HL-60 (cell line): ENCODE results near the gene L3MBTL3.

ENCODE experiments used
- DNase-seq, 2 experiments: peaks; one replicate each; pipeline ENCODE4 v3.0.0-alpha.2; 2010 to 2020; ENCODE audit warnings: low read depth in 1 of 2, low spot score in 1 of 2
- H3K27ac ChIP-seq: fragments of 250-450 bp; sonication (Bioruptor Pico); replicated peaks from 2 replicates; pipeline ENCODE4 v1.5.1; 2020; ENCODE audit warnings: mild to moderate bottlenecking, moderate library complexity
- H3K27me3 ChIP-seq: fragments of 250-450 bp; sonication (Bioruptor Pico); 2 replicates; pipeline ENCODE4 v1.5.1; 2021; ENCODE audit warnings: mild to moderate bottlenecking, moderate library complexity; ENCODE audit not compliant: insufficient read depth, poor library complexity, severe bottlenecking
- H3K4me3 ChIP-seq: replicated peaks from 2 replicates; pipeline ENCODE4 v1.5.1; 2011; ENCODE audit warnings: mild to moderate bottlenecking, control low read depth, low read length; ENCODE audit not compliant: insufficient read depth
- GABPA ChIP-seq: IDR thresholded peaks from 2 replicates; pipeline ENCODE4 v1.6.1; 2012; ENCODE audit warnings: low read depth
- POLR2AphosphoS5 ChIP-seq: IDR thresholded peaks from 2 replicates; pipeline ENCODE4 v1.6.1; 2012; ENCODE audit warnings: low read depth
- SPI1 ChIP-seq: IDR thresholded peaks from 2 replicates; pipeline ENCODE4 v1.6.1; 2012; ENCODE audit warnings: low read depth, mild to moderate bottlenecking, borderline replicate concordance
- TF ChIP-seq, protein P1 (sequence below): IDR thresholded peaks from 2 replicates; pipeline ENCODE4 v1.6.1; 2012; ENCODE audit warnings: low read depth; ENCODE audit not compliant: insufficient replicate concordance
- TF ChIP-seq, protein P2 (sequence below): IDR thresholded peaks from one replicate; pipeline ENCODE4 v1.5.1; 2011; ENCODE audit warnings: low read length, control low read depth, inconsistent platforms; ENCODE audit not compliant: insufficient read depth

L3MBTL3 gene

DNA sequence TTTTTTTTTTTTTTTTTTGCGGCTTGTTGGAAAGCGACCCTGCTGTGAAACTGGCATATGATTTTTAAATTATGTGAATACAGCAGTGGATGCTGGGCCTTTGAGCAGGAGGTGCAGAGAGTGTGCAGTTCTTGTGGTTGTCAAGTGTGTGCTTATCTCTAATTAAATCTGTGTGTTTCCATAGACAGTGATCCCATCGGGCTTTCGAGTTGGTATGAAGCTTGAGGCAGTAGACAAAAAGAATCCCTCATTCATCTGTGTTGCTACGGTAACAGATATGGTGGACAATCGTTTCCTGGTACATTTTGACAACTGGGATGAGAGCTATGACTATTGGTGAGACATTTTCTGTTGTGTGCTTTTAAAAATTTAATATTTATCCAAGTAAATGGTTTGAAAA lies 52.4 kb downstream of the L3MBTL3 start:
- DNase-seq, result no peak
- Histone ChIP-seq H3K27ac (no peak overlapping the region), H3K4me3 (no peak overlapping the region), H3K27me3 (no peaks in the 10 kb centered on the region)
- TF ChIP-seq SPI1, result no peak
- TF ChIP-seq, protein P1, sequence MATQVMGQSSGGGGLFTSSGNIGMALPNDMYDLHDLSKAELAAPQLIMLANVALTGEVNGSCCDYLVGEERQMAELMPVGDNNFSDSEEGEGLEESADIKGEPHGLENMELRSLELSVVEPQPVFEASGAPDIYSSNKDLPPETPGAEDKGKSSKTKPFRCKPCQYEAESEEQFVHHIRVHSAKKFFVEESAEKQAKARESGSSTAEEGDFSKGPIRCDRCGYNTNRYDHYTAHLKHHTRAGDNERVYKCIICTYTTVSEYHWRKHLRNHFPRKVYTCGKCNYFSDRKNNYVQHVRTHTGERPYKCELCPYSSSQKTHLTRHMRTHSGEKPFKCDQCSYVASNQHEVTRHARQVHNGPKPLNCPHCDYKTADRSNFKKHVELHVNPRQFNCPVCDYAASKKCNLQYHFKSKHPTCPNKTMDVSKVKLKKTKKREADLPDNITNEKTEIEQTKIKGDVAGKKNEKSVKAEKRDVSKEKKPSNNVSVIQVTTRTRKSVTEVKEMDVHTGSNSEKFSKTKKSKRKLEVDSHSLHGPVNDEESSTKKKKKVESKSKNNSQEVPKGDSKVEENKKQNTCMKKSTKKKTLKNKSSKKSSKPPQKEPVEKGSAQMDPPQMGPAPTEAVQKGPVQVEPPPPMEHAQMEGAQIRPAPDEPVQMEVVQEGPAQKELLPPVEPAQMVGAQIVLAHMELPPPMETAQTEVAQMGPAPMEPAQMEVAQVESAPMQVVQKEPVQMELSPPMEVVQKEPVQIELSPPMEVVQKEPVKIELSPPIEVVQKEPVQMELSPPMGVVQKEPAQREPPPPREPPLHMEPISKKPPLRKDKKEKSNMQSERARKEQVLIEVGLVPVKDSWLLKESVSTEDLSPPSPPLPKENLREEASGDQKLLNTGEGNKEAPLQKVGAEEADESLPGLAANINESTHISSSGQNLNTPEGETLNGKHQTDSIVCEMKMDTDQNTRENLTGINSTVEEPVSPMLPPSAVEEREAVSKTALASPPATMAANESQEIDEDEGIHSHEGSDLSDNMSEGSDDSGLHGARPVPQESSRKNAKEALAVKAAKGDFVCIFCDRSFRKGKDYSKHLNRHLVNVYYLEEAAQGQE, result no peak
- TF ChIP-seq GABPA, result no peak
- TF ChIP-seq POLR2AphosphoS5, result no peak
- TF ChIP-seq, protein P2, sequence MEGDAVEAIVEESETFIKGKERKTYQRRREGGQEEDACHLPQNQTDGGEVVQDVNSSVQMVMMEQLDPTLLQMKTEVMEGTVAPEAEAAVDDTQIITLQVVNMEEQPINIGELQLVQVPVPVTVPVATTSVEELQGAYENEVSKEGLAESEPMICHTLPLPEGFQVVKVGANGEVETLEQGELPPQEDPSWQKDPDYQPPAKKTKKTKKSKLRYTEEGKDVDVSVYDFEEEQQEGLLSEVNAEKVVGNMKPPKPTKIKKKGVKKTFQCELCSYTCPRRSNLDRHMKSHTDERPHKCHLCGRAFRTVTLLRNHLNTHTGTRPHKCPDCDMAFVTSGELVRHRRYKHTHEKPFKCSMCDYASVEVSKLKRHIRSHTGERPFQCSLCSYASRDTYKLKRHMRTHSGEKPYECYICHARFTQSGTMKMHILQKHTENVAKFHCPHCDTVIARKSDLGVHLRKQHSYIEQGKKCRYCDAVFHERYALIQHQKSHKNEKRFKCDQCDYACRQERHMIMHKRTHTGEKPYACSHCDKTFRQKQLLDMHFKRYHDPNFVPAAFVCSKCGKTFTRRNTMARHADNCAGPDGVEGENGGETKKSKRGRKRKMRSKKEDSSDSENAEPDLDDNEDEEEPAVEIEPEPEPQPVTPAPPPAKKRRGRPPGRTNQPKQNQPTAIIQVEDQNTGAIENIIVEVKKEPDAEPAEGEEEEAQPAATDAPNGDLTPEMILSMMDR, result no peak

DNA sequence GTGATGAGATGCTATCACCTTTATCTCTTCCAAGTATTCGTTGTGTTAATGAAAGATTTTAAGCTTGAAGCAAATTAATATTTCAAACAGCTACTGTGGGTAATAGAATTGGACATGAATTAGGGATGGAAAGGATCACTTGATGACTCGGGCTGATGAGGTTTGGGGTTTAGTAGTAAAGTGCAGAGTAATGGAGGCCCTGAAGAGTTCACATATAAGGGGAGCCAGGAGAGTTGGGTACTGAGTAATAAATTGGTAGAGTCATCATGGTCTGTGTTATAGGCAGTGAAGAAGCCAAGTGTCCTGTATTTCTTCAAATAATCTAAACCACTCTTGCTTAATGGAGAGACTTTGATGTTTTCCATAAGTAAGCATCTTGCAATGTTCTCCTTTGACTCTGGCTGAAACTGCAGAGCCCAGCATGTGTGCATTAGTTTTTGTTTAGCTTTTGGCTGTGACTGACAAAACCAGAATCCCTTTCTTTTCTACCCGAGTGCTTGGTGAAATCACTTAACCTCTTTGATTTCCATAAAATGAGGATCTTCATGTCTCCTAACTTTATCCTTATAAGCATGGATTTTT lies 57.6 kb downstream of the L3MBTL3 start:
- TF ChIP-seq, protein P1, result no peak
- DNase-seq, result no peak
- no peak overlapping the region for H3K27ac ChIP-seq
- no peaks in the 10 kb centered on the region for H3K27me3 ChIP-seq
- H3K4me3 ChIP-seq, result no peak overlapping the region

DNA sequence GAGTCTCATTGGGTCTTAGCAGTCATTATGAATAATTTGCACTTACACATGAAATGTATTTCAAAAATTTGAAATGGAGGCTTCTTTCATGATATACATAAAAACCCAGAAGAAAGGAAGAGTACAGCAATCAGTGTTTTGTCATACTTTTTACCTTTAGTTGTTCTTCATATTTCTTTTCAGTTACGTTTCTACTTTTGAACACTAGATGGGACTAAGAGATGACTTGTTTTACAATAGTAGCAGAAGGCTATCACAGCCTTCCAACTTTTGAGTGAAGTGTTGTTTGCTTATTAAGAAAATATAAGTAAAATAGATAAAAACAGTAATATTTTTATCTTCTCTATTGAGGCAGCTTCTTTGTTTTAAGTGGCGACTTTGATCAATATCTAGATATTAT lies 58.1 kb downstream of the L3MBTL3 start:
- H3K27ac ChIP-seq, result no peak overlapping the region
- H3K27me3 ChIP-seq, result no peaks in the 10 kb centered on the region
- TF ChIP-seq, protein P1, result no peak
- no peak for TF ChIP-seq GABPA
- TF ChIP-seq SPI1, result no peak
- TF ChIP-seq, protein P2, result no peak
- TF ChIP-seq POLR2AphosphoS5, result no peak
- no peak for DNase-seq
- no peak overlapping the region for H3K4me3 ChIP-seq

DNA sequence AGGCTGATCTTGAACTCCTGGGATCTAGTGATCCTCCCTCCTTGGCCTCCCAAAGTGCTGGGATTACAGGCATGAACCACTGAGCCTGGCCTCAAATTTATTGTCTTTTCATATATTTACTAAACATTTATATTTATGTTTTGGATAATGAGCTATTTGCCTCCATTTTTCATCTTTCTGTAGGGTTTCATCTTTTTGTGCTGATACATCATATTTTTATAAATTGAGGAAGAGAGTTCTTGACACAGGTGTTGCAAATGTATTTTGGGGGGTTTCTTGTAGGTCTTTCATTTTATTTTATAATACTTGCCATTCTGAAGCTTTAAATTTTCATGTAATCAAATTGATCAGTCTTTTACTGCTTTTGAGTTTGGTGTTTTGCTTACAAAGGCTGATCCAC lies 72.4 kb downstream of the L3MBTL3 start:
- no peak overlapping the region for H3K27ac ChIP-seq

More for the DNA sequence above, 72.4 kb downstream of the L3MBTL3 start:
- TF ChIP-seq POLR2AphosphoS5 (no peak), GABPA (no peak), SPI1 (no peak)
- TF ChIP-seq, protein P1, result no peak
- TF ChIP-seq, protein P2, result no peak
- no peak for DNase-seq
- H3K4me3 ChIP-seq, result no peak overlapping the region
- H3K27me3 ChIP-seq, result no peaks in the 10 kb centered on the region
